WI38 (cell line): ENCODE results near the gene DDN.

Experiments used
- H3K4me3 ChIP-seq: 2 replicates; pipeline ENCODE4 v1.5.1; 2011; ENCODE audit warnings: low read depth, mild to moderate bottlenecking, control low read depth, low read length
- CTCF ChIP-seq: IDR thresholded peaks from 2 replicates; pipeline ENCODE4 v1.5.1; 2012; ENCODE audit warnings: low read depth, mild to moderate bottlenecking, control low read depth, low read length

The DDN gene

DNA sequence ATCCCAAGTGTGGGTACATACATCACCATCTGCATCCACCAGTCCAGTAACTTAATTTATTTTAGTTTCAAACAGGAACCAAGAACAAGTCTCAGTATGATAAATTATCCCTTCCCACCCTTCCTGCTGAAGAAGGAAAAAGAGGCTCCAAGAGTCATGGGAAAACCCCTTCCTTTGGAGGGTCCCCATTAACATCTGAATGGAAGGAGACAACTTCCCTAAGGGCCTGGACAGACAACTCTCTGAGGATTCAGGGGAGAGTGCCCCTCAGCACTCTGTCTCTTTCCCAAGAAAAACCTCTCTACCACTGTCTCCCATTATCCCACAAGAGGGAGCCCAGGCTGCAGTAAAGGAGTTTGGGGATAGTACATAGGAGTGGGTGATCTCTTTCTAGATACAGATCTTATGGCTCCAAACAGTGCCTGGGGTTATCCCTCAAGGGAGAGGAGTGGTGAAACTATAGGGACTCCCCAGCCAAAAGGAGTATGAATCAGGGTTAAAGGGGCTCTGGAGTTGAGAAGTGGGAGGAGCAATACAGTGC is 33.8 kb downstream of the DDN start:
- peak; percentile 40; the same call in 1 of the 2 replicates for TF ChIP-seq CTCF
- H3K4me3 ChIP-seq, result no peak overlapping the region

- no peak for TF ChIP-seq CTCF
- no peak overlapping the region for H3K4me3 ChIP-seq
Observed at GRCh38 chr12:48961801-48962200, 37.4 kb downstream of the DDN start.

- no peak overlapping the region for H3K4me3 ChIP-seq
- TF ChIP-seq CTCF, result no peak
Observed at GRCh38 chr12:48961331-48961730, 37.8 kb downstream of the DDN start.

GRCh38 chr12:48960834-48961233 is 38.3 kb downstream of the DDN start:
- no peak for TF ChIP-seq CTCF

DNA sequence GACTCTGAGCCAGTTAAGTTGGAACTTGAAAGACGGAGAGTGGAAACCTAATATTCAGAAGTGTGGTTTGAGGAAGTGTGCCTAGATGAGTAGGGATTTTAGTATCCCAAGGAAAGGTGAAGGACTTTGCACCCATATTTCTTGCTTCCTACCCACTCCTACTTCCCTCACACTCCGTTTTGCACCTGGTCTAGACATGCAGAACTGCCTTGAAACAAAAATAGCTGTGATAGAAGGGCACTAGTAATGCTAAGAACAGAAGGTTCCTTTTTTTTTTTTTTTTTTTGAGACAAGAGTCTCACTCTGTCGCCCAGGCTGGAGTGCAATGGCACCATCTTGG is 41.2 kb downstream of the DDN start:
- TF ChIP-seq CTCF, result no peak
- H3K4me3 ChIP-seq, result peak overlapping the region; percentile 81

More at GRCh38 chr12:48960834-48961233, 38.3 kb downstream of the DDN start:
- H3K4me3 ChIP-seq, result no peak overlapping the region

GRCh38 chr12:48957141-48958048 is 41.8 kb downstream of the DDN start, which contains the start of gene ARF3:
ARF3 (minus strand) TSS chr12:48957487; CDS start chr12:48941095, 16,392 bp downstream.
- no peak for TF ChIP-seq CTCF
- peak within 1 kb of the TSS; percentile 81 for H3K4me3 ChIP-seq
